GM21526 (cell line): ENCODE measurements around the gene SLC25A30.
"Not testable (repeated sequence)": the region's sequence is repeated elsewhere in the genome, so short reads cannot be mapped to it uniquely, and the experiment has no call there.

ENCODE experiments used
- ATAC-seq: cut with Tn5 transposase; IDR thresholded peaks from one replicate; pipeline ENCODE4 v1.9.1; 2021; ENCODE audit warnings: moderate library complexity; ENCODE audit not compliant: unreplicated experiment, low FRiP score

The SLC25A30 gene

DNA sequence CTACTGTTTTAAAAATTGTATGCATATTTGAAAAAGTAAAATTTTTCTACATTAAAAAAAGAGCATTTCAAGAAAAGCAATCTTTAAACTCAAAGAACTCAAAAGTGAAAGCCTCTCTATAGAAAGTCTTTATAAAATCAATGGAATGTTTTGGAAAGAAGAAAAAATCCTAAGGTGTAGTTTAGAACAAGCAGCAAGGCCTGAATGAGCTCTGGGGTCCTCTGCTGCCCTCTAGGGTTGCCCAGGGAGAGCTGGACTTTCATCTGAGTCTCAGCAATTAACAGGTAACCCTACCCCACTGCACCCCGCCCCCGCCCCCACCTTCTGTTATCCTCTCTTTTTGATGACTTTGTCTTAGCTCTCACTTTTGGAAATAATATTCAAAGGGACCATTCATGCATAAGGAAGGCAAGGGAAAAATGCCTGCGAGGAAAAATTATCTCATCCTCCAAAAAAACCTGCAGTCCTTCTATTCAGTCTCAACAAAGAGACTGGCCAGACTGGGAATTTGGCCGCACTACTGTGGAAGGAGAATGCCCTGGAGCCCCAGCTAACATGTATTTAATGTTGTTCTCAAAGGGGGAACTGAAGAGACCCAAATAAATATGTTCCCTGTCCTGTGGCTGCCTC lies 24.1 kb downstream of the SLC25A30 start:
- ATAC-seq: no peak

DNA sequence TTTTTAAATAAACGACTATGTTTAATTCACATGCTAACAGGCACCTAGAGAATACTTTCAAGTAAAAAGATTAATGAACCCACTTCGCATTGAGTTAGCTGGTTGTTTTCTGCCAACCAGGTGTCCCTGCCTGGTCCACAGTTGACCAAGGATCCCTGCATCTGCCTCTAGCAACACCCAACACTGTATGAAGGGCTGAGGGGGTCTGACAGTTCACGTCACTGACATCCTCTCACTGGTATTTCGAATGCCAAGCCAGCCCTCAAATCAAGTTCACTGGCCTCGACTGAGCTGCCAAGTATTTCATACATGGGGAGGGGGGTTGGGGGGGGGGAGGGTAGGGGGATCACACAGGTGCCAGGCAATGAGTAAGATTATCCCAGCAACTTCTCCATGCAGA lies 25.4 kb downstream of the SLC25A30 start:
- ATAC-seq: no peak

DNA sequence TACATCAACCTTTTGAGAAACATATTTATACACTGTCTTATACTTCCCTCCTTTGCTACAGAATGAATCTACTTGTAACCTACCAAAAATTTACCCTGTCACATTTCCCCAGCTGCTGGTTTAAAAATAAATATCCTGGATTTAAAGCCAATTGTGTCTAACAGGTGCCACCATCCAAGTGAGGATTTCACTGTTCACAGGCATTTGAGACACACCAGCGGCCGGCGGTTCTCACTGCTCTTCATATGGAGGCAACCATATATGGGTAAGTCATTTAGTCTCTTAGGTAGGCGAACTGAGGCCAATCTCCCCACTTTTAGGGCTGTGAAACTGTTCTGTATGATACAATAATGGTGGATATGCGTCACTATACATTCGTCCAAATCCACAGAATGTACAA lies 26.2 kb downstream of the SLC25A30 start:
- ATAC-seq: no peak

DNA sequence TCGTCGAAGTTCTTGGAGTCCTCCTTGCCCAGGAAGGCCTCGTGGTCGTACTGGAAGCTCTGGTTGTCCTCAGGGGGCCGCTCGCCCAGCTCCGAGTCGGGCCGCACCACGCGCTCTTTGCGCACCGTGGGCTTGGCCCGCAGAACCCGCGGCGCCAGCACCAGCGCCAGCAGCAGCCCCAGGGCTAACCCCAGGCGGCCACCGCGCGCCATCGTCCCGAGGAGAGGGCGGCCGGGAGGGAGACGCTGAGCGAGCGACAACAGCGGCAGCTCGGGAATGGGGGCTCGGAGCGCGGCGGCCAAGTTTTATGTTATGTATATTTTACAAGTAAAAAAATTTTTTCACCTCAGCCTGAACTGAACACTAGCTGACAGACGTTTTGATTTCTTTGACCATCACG lies 27.0 kb downstream of the SLC25A30 start:
- not testable (repeated sequence) for ATAC-seq

DNA sequence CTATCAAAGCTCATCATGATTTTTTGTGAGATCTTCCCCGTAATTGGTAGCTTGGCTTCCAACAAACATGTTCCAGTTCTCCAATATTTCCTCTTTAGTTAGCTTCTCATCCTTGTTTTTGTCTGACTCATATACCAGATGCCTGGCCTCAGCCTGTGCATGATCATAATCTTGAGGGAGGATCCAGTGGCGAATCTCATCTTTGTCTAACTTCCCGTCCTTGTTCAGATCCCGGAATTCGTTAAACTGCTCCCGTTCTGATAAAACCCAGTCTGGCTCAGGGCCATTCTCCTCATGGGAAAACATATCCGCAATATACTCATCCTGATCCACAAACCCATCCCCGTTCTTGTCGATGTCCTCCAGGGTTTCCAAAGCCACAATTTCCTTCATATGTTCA lies 27.8 kb downstream of the SLC25A30 start:
- not testable (repeated sequence) for ATAC-seq

DNA sequence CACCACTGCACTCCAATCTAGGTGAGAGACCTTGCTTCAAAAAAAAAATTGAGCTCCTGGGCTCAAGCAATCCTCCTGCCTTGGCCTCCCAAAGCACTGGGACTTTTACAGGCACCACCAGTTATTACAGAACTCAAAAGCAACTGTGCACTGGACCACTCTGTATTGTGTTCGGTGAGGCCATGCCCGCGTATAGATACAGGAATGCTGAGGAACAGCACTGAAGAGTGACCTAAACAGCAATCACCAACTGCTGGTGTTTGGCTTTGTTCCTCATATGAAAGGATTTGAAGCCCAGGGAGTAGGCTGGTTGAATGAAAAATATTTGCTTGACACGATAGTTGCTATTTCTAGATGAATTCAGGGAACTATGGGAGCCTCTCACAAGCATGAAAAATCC lies 29.5 kb downstream of the SLC25A30 start:
- no peak for ATAC-seq

DNA sequence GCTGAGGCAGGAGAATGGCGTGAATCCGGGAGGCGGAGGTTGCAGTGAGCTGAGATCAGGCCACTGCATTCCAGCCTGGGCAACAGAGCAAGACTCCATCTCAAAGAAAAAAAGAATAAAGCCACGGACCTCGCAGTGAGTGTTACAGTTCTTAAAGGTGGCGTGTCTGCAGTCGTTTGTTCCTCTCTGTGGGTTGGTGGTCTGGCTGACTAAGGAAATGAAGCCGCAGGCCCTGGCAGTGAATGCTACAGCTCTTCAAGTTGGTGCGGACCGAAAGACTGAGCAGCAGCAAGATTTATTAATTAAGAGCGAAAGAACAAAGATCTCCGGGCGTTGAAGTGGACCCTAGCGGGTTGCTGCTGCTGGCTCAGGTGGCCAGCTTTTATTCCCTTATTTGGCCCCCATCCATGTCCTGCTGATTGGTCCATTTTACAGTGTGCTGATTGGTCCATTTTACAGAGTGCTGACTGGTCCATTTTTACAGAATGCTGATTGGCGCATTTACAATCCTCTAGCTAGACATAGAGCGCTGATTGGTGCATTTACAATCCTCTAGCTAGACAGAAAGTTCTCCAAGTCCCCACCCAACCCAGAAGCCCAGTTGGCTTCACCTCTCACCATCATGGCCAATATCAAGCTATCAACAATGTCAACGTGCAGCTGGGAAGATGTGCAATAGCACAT lies 31.1 kb downstream of the SLC25A30 start:
- not testable (repeated sequence) for ATAC-seq

DNA sequence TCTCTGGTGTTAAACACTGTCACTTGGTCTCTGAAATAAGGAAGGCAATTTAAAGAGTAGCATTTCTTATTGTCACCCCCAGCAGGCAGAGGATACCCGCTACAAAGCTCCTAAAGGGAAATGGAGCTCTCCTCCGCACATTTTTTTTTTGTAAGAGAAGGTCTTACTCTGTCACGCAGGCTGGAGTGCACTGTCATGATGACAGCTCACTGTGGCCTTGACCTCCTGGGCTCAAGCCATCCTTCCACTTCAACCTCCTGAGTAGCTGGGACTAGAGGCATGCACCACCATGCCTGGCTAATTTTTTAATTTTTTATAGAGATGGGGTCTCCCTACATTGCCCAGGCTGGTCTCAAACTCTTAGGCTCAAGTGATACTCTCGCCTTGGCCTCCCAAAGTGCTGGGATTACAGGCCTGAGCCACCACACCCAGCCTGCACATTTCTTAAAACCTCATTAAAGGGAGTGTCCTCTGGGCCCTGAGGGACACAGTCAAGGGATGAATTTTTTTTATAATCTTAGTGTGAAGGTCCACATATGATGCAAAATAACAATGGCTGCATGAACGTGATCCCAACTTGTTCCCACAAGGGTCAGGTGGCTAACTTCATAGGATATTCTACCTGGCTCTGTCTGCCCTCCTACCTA lies 32.1 kb downstream of the SLC25A30 start:
- ATAC-seq: no peak

DNA sequence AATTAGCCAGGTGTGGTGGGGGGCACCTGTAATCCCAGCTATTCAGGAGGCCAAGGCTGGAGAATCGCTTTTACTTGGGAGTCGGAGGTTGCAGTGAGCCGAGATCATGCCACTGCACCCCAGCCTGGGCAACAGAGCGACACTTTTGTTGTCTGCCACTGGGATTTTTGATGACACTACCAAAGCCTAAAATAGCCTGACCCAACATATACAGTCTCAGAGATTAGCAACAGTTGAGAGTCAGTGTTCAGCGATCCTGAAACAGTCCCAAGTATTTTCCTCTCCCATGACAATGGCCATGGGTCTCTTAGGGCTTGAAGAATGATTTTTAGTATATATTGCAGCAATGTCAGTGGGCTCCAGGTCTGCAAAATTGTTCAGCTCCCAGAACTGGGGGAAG lies 32.9 kb downstream of the SLC25A30 start:
- ATAC-seq: no peak

DNA sequence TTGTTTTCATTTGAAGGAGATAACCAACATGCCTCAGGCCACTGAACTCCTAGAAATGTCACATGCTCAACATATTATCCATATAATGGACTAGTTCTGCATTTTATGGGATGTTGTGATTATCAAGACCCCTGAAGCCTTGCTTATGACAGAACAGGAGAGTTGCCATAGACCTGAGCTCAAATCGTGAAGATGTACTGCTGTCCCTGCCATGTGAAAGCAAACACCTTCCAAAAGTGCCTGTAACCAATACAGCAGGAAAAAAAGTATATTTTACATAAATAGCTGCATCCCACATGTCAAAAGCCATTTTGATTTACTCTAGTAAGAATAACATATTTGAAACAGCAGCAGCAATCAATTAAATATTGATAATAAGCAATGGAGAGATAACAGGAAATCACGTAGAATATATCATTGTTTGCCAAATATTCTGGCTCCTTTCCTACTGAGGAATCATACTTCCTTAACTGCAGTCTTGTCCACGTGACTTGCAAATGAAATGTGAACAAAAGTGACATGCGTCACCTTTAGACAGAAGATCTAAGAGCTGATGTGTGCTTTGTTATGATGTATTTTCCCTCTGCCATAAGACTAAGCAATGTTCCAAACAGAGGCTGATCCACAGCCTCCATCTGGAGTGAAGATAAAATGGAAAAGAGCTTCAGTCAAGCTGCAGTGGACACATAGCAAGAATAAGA lies 33.5 kb downstream of the SLC25A30 start:
- no peak for ATAC-seq

DNA sequence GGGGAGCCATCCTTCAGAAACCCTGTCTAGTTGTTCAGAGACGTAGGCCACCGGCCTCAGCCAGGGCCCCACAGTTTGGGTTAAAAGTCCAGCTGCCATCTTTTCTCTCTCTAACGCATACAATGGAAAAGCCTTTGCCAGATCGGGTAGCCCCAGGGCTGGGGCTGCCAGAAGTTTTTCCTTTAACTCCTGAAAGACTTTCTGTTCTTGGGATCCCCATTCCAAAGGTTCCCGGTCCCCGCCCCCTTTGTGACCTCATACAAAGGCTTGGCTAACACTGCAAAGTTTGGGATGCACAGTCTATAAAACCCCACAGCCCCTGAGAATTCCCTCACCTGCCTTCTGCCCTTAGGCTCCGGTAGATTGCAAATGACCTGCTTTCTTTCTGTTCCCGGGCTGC lies 35.4 kb downstream of the SLC25A30 start:
- ATAC-seq: not testable (repeated sequence)

DNA sequence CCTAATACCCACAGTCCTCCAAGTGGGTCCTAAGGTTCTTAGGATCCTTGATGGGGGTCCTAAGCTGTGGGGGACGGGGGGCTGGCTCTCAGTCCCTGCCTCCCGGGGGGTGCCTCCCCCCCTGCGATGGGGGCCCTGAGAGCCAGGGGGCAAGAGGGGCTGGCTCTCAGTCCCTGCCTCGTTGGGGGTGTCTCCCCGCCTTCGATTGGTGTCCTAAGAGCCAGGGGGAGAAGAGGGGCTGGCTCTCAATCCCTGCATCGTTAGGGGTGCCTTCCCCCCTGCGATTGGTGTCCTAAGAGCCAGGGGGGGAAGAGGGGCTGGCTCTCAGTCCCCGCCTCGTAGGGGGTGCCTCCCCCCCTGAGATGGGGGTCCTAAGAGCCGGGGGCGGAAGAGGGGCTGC lies 37.0 kb downstream of the SLC25A30 start:
- no peak for ATAC-seq

DNA sequence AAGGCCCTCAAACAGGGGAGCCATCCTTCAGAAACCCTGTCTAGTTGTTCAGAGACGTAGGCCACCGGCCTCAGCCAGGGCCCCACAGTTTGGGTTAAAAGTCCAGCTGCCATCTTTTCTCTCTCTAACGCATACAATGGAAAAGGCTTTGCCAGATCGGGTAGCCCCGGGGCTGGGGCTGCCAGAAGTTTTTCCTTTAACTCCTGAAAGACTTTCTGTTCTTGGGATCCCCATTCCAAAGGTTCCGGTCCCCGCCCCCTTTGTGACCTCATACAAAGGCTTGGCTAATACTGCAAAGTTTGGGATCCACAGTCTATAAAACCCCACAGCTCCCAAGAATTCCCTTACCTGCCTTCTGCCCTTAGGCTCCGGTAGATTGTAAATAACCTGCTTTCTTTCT lies 37.5 kb downstream of the SLC25A30 start:
- not testable (repeated sequence) for ATAC-seq

DNA sequence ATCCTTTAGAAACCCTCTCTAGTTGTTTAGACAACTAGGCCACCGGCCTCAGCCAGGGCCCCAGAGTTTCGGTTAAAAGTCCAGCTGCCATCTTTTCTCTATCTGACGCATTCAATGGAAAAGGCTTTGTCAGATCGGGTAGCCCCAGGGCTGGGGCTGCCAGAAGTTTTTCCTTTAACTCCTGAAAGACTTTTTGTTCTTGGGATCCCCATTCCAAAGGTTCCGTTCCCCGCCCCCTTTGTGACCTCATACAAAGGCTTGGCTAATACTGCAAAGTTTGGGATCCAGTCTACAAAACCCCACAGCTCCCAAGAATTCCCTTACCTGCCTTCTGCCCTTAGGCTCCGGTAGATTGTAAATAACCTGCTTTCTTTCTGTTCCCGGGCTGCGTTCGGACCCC lies 38.7 kb downstream of the SLC25A30 start:
- ATAC-seq: not testable (repeated sequence)

DNA sequence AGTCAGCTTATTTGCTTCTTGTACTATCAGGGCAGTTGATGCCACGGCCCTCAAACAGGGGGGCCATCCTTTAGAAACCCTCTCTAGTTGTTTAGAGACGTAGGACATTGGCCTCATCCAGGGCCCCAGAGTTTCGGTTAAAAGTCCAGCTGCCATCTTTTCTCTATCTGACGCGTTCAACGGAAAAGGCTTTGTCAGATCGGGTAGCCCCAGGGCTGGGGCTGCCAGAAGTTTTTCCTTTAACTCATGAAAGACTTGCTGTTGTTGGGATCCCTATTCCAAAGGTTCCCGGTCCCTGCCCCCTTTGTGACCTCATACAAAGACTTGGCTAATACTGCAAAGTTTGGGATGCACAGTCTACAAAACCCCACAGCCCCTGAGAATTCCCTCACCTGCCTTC lies 39.4 kb downstream of the SLC25A30 start:
- not testable (repeated sequence) for ATAC-seq

DNA sequence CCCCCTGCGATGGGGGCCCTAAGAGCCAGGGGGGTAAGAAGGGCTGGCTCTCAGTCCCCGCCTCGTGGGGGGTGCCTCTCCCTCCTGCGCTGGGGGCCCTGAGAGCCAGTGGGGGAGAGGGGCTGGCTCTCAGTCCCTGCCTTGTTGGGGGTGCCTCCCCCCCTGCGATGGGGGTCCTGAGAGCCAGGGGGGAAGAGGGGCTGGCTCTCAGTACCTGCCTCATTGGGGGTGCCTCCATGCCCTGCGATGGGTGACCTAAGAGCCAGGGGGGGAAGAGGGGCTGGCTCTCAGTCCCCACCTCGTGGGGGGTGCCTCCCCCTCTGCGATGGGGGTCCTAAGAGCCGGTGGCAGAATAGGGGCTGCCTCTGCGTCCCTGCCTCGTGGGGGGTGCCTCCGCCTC lies 40.9 kb downstream of the SLC25A30 start:
- ATAC-seq: not testable (repeated sequence)

DNA sequence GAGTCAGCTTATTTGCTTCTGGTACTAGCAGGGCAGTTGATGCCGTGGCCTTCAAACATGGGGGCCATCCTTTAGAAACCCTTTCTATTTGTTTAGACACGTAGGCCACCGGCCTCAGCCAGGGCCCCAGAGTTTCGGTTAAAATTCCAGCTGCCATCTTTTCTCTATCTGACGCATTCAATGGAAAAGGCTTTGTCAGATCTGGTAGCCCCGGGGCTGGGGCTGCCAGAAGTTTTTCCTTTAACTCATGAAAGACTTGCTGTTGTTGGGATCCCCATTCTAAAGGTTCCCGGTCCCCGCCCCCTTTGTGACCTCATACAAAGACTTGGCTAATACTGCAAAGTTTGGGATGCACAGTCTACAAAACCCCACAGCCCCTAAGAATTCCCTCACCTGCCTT lies 41.5 kb downstream of the SLC25A30 start:
- ATAC-seq: not testable (repeated sequence)

DNA sequence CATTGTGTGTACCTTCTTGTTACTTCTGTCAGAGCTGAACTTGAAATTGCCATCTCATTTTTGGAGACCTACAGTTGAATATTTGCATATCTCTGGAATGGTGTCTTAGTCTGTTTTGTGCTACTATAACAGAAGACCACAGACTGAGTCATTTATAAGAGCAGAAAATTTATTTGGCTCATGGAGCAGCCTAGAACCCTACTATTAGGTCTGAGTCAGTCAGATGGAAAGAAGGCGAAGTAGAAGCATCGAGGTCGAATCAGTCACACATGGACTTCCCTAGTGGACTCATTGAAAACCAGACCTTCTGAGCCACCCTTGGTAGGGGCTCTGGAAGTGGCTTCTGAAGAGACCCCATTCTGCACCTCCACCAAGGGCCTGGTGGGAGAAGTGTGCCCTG lies 43.3 kb downstream of the SLC25A30 start:
- no peak for ATAC-seq

DNA sequence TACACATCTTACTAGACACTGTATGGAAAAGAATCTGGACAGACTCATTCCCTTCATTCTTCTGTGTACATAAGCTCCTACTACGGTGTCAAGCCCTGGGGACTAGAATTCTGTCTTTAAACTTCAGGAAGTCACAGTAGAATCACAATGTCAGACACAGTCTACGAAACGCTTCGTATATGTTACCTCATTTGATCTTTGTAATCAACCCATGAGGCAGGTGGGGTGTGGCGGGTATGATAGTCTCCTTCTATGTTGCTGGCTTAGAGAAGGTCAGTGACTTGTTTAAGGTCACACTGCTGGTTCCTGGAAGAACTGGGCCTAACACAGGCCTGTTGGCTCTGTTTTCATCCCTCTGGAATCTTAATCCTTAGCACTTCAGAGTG lies 45.0 kb downstream of the SLC25A30 start:
- no peak for ATAC-seq

DNA sequence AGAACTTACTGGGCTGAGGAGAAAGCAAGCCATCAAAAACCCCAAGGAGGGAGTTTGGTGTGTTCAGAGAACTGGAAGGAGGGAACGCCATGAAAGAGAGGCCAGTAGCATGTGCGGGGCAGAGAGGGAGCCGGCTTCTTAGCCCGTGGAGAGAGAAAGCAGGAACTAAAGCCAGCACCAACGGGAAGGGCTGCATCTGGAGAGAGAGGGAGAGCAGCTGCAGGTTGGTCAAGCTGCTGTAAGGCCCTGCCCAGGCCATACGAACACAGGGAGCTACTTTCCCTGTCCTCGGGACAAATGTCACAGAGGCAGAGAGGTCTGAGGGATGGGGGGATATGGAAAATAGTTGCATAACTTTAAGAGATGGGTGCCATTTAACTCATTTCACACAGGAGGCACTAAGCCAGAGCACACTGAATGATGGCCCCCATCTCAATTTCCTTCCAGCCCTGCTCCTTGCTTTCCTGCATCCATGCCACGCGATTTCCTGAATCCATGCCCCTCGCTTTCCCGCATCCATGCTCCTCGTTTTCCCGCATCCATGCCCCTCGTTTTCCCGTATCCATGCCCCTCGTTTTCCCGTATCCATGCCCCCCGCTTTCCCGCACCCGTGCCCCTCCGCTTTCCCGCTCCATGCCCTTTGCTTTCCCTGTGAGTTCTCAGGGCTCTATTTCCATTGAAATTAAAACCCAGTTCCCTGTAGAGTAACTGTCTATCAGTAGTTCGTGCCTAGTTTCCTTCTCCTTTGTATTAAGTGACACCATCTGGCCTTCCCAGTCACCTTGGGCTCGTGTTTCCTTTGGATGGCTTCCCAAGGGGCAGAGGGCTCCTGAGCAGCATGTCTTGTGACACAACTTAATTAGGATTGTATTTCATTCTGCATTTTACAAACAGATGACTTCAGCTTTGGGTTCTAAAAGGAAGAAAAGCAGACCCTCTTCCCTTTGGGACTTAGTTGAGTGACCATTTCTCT lies 45.7 kb downstream of the SLC25A30 start:
- no peak for ATAC-seq
